ENCODE measurements around the gene LENG9. TPM values are rescaled to one million over a fixed set of nuclear protein-coding genes. Genes with fewer than 3 reads are reported as not detected.

LENG9 gene
- total and polyA plus RNA-seq, 2 of the 13 experiments (the other 11 are each of a cell fraction or from before 2014, with no cell fraction given), result 0.75 to 2.9 TPM

- TF ChIP-seq FUBP1 (CRISPR knock-in tag; IDR thresholded peaks at IDR 0.05; ENCODE audit: borderline replicate concordance) (no peak), MED13 (CRISPR knock-in tag; IDR thresholded peaks at IDR 0.05) (no peak), ZNF260 (CRISPR knock-in tag; IDR thresholded peaks at IDR 0.05; ENCODE audit: borderline replicate concordance, low read depth) (no peak), ZNF264 (CRISPR knock-in tag; IDR thresholded peaks at IDR 0.05) (no peak), DNMT3B (CRISPR knock-in tag; conservative IDR thresholded peaks at IDR 0.05) (no peak), ZKSCAN5 (CRISPR knock-in tag; IDR thresholded peaks at IDR 0.05) (no peak), ZNF468 (CRISPR knock-in tag; IDR thresholded peaks at IDR 0.05) (0 out of 2 replicates have a peak, but pooled peaks have one; percentile 80), AGO1 (IDR thresholded peaks at IDR 0.05; ENCODE audit: low read depth, low read length, poor library complexity, severe bottlenecking) (no peak), ZNF33A (CRISPR knock-in tag; IDR thresholded peaks at IDR 0.05; ENCODE audit: borderline replicate concordance) (no peak), ZBTB4 (CRISPR knock-in tag; IDR thresholded peaks at IDR 0.05; ENCODE audit: borderline replicate concordance) (no peak), ZNF614 (CRISPR knock-in tag; IDR thresholded peaks at IDR 0.05; ENCODE audit: borderline replicate concordance) (no peak), CEBPZ (IDR thresholded peaks at IDR 0.05; ENCODE audit: low read length) (no peak), TRIM24 (CRISPR knock-in tag; IDR thresholded peaks at IDR 0.05) (no peak), NFE2L1 (CRISPR knock-in tag; IDR thresholded peaks at IDR 0.05; ENCODE audit: borderline replicate concordance) (no peak), NFKBIZ (CRISPR knock-in tag; IDR thresholded peaks at IDR 0.05) (no peak), PHF5A (CRISPR knock-in tag; IDR thresholded peaks at IDR 0.05; ENCODE audit: low read depth, unreplicated experiment) (no peak), ARHGAP35 (CRISPR knock-in tag; IDR thresholded peaks at IDR 0.05; ENCODE audit: borderline replicate concordance) (no peak), RNF2 (conservative IDR thresholded peaks at IDR 0.05; ENCODE audit: low read depth) (peak; percentile 91), JUN (CRISPR knock-in tag; IDR thresholded peaks at IDR 0.05) (0 out of 2 replicates have a peak, but pooled peaks have one; percentile 7), CBX5 (CRISPR knock-in tag; IDR thresholded peaks at IDR 0.05; ENCODE audit: borderline replicate concordance) (no peak), PHF20 (CRISPR knock-in tag; IDR thresholded peaks at IDR 0.05) (no peak), ZFY (CRISPR knock-in tag; IDR thresholded peaks at IDR 0.05) (peak; percentile 91)
Measured at GRCh38 chr19:54463531-54464043, at the start of gene LENG9 (continued).

All from HepG2 (cell line).